Esophagus muscularis mucosa (tissue), 3 donors: ENCODE measurements around the gene ADPRHL1.

Source experiments
- CTCF ChIP-seq, 3 experiments: fragments of 200-600 bp in 2 of 3; fragments of 450-650 bp in 1 of 3; sonication (generic) in 2 of 3; IDR thresholded peaks; one replicate each; pipeline ENCODE4 v1.5.1; 2017 to 2019; ENCODE audit warnings: antibody characterized with exemption in 3 of 3, mild to moderate bottlenecking in 2 of 3, moderate library complexity in 1 of 3
- POLR2A ChIP-seq: fragments of 450-650 bp; IDR thresholded peaks from one replicate; pipeline ENCODE4 v1.6.1; 2017; ENCODE audit warnings: antibody characterized with exemption, moderate library complexity, mild to moderate bottlenecking, low read depth

GRCh38 chr13:113471844-113472243 is 18.6 kb upstream of the ADPRHL1 start:
- TF ChIP-seq CTCF (IDR thresholded peaks at IDR 0.05) (no peak), POLR2A (no peak)
